DND-41 (cell line): ENCODE data around the gene COL4A1.

Experiments used
- CTCF ChIP-seq: IDR thresholded peaks from 2 replicates; pipeline ENCODE4 v1.5.1; 2012; ENCODE audit warnings: borderline replicate concordance, low read length, moderate library complexity, mild to moderate bottlenecking; ENCODE audit not compliant: poor library complexity, severe bottlenecking; ENCODE audit errors: extremely low read depth
- EZH2 ChIP-seq: IDR thresholded peaks from 3 replicates; pipeline ENCODE4 v1.6.1; 2012; ENCODE audit warnings: borderline replicate concordance, low read depth, mild to moderate bottlenecking, moderate library complexity, low read length, inconsistent platforms; ENCODE audit not compliant: severe bottlenecking

GRCh38 chr13:110170882-110171281 lies 136.1 kb downstream of the COL4A1 start:
- no peak for TF ChIP-seq CTCF
- no peak for TF ChIP-seq EZH2
